ENCODE results near the gene LHX2.

The LHX2 gene

DNA sequence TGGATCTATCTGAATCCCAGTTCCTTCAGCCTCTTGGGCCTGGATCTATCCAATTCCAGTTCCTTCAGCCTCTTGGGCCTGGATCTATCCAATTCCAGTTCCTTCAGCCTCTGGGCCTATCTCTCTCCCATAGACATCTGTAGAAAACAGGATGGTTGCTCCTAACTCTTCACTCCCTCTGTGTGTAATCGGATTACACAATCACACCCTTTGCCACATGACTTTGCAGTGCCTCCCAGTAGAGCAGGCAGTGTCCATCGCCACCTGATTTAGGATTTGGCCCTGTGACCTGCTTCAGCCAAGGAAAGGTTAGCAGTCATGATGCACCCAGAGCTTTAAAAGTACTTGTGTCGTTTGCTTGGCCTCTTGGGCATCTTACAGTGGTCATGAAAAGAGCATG lies 56.7 kb downstream of the LHX2 start:
- no peak for DNase-seq

DNA sequence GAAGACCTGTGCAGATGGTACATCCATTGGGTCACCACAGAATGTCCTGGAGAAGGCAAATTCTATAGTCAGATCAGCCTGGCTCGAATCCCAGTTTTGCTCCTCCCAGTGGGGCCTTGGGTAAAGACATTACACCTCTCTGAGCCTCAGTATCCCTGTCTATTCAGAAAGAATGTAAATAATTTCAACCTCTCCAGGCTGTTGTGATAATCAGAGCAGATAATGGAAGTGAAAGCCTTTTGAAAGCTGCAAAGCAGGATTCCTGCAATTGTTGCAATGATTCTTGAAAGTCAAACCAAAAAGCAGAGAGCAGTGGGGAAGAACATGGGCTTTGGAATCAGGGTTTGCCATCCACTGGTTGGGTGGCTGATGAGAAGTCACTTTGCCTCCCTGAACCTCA lies 63.2 kb downstream of the LHX2 start:
- DNase-seq: no peak

DNA sequence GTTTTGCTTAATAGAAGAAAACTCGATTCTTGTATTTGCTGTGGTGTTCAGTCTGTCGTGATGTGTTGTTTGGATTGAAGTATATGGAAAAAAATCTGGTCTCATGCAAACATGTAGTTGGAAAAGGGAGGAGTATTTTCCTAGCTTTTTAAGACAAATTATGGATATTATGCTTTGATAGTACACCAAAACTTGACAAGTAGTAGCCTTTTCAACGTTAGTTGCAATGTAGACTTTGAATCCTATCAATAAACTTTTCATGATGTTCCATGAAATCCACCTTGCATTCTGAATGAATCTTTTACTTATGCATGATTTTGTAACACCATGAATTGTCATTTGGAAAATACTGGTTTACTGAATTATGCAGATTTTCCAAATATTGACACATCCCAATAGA lies 64.2 kb downstream of the LHX2 start:
- DNase-seq: no peak

DNA sequence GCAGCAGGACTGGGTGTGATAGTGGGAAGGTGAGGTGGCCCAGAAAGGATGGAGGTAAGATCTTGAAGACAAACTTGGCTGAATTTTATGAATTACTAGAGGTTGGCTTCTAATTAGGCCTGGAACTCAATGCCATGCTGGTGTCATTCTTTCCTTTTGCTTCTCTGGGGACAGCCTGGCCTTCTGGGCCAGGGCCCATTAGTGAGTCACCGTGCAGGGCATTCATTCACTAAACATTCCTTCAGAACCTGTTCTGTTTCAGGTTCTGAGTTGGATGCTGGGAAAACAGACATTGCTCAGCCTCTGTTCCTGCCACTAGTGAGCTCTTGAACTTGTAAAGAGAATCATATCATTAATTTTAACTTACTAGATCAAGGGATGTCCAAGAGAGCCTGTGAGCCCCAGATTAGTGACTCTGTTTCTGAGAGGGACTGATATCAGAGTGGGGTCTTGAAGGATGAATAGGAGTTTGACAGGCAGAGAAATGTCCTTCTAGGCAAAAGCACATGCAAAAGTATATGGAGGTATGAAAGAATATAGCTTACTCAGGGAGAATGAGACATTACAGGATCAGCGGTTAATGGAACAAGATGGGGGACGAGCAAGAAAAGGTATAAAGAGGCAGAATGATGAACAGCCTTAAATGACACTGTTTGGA lies 66.5 kb downstream of the LHX2 start:
- DNase-seq: no peak

DNA sequence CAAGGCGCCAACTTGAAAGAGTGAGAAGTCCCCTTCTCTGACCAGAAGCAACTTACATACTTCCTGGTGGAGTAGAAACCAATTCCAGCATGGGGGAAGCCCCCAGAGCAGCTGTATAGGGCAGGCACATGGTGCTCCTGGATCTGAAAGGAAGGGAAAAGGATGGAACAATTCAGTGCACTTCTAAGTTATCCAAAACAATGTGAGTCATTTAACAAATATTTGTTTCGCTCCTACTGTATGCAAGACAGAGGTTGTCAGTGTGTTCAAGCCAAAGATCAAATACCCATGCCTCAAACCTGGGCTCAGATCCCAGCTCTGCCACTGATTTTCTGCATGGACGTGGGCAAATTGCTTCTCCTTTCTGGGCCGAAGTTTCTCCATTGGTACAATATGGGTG lies 67.1 kb downstream of the LHX2 start:
- DNase-seq: no peak

DNA sequence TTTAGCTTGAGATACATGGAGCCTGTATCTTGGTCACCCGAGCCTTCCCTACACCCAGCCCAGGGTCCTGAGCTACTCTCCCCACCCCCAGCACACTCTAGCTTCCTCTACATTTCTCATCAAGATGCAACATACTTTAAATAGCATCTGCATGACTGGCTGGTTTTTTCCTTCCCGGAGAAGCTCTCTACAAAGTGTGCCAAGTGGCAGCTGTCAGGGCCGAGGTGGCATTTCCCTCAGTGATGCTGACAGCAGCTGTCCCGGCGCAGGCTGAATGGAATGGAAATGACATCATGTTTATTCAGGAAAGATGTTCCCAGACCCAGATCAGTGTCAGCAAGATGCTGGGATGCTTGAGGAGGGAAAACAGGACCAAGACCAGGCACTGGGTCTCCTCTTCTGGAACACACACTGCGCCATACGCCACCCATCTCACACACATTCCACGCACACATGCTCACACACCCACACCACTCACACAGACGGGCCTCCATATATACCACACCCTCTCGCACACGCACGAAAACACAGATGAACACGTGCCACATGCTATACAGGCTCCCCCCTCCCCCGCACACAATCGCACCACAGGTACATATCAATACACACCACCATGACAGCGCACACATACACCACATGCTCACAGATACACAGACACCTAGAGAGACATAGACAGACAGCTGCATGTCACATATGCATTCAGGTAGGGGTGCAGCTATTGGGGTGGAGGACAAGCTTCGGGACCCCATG lies 67.8 kb downstream of the LHX2 start:
- DNase-seq: peak; percentile 57

DNA sequence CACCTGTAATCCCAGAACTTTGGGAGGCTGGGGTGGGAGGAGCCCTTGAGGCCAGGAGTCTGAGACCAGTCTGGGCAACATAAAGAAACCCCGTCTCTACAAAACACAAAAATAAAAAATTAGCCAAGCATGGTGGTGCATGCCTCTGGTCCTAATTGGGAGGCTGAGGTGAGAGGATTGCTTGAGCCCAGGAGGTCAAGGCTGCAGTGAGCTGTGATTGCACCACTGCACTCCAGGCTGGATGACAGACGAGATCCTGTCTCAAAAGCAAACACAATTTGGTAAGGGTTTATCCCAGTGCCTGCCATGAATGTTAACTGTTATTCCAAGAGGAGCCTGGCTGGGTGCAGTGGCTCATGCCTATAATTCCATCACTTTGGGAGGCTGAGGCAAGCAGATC lies 71.1 kb downstream of the LHX2 start:
- no peak for DNase-seq

All from NCI-H524 treated with DMSO at 0.1 percent for 48 hours (cell line).